Frontal cortex (tissue), 4 donors: Measurements from ENCODE around the gene HUNK. TPM values are rescaled to one million over a fixed set of nuclear protein-coding genes. Genes with fewer than 3 reads are reported as not detected.
"Not testable (repeated sequence)": the region's sequence is repeated elsewhere in the genome, so short reads cannot be mapped to it uniquely, and the experiment has no call there.

Experiments used
- DNase-seq, 2 donors: peaks; one replicate each; pipeline ENCODE4 v3.0.0; 2012; ENCODE audit warnings: low spot score in 2 of 2
- FAIRE-seq: peaks from 2 replicates; lab custom pipeline; 2012; peaks lifted over from hg19 to GRCh38; lab: Jason Lieb, UNC
- total RNA-seq: library from RNA; depleted of rRNA; stranded (reverse); fragments of >200 nt; gene quantifications from one replicate; pipeline ENCODE4 v1.2.3, GENCODE V29; 2014
- donor health status: control.
- donor health status: control.
- donor health status: control.

The HUNK gene
- total RNA-seq, 1 donor from 2014 or later = 7.7 TPM

- DNase-seq = peak; percentile 14 to 45
- no peak for FAIRE-seq
These were observed 148.6 kb downstream of the HUNK start for GRCh38 chr21:32021319-32021994.

GRCh38 chr21:32022146-32022545, 149.3 kb downstream of the HUNK start:
- FAIRE-seq (no peak), DNase-seq (no peak)

GRCh38 chr21:32030146-32030652, 157.4 kb downstream of the HUNK start:
- no peak for FAIRE-seq
- no peak for DNase-seq

- DNase-seq (no peak), FAIRE-seq (no peak)
These were observed 162.0 kb downstream of the HUNK start for GRCh38 chr21:32034850-32035249.

- DNase-seq (no peak), FAIRE-seq (no peak)
These were observed 162.8 kb downstream of the HUNK start for GRCh38 chr21:32035617-32036016.

GRCh38 chr21:32036756-32037155, 163.9 kb downstream of the HUNK start:
- no peak for FAIRE-seq
- no peak for DNase-seq

- not testable (repeated sequence) for DNase-seq, FAIRE-seq
These were observed 165.9 kb downstream of the HUNK start for GRCh38 chr21:32038751-32039150.

GRCh38 chr21:32043458-32043857, 170.6 kb downstream of the HUNK start:
- no peak for FAIRE-seq

GRCh38 chr21:32044205-32045180, 171.7 kb downstream of the HUNK start:
- FAIRE-seq (no peak), DNase-seq (no peak)

More at GRCh38 chr21:32043458-32043857, 170.6 kb downstream of the HUNK start:
- no peak for DNase-seq

GRCh38 chr21:32046191-32046590, 173.4 kb downstream of the HUNK start:
- DNase-seq (no peak), FAIRE-seq (no peak)

GRCh38 chr21:32048353-32048752, 175.5 kb downstream of the HUNK start:
- no peak for FAIRE-seq

More at GRCh38 chr21:32048353-32048752, 175.5 kb downstream of the HUNK start:
- no peak for DNase-seq

Other genes with a start within 250 kb of the HUNK start
- gene SOD1, start 213.3 kb upstream of the HUNK start, total RNA-seq = 103 TPM
- 5.7 TPM for gene SCAF4, start 140.9 kb upstream of the HUNK start, total RNA-seq